HG03060 (cell line): ENCODE data around the gene TEX22.
"Not testable (repeated sequence)": the region's sequence is repeated elsewhere in the genome, so short reads cannot be mapped to it uniquely, and the experiment has no call there.

Experiments used
- ATAC-seq: cut with Tn5 transposase; IDR thresholded peaks from one replicate; pipeline ENCODE4 v1.9.1; 2021; ENCODE audit warnings: low read depth, moderate number of reproducible peaks; ENCODE audit not compliant: unreplicated experiment

TEX22 gene, protein sequence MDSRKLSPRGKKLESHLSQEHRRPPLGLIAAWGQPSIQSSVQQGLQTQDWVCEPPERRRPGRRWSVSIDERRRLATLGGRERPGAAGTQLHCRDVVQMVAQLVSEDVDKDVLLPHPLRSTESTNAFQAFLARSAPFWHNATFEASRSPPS

DNA sequence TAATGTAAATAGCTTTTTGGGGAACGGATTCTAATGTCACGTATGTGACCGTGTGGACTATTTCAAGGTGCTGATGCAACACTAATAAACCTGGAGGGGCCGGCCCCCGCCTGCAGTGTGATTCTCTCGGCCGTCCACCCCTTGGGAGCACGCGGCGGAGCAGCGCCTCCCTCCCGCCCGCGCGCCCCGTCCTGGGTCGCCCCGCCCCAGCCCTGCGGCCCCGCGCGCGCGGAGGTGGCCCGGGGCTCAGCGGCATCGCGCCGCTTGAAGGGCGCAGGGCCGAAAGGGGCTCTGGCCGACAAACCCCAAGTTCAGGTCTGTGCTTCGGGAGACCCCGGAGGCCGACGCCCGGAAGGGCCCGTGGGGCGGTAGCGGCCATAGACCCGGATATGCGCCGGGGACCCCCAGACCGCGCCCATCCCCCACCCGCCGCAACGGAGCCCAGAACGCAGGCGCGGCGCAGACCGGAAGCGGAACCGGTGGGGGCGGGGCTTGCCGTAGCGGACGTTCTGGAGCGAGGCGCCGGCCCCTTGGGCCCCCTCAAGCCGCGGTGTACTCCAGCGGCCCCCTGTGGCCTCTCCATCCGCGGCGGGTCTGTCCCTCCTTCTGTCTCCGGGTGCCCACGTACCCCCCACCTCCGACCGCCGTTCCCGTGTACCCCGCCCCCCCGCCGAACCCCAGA lies at the start of gene TEX22:
Gene TEX22 (plus strand): TSS at position 495 of the 682 bp plus-strand sequence. CDS start 803 bp downstream, outside the sequence.
- ATAC-seq: no peak

DNA sequence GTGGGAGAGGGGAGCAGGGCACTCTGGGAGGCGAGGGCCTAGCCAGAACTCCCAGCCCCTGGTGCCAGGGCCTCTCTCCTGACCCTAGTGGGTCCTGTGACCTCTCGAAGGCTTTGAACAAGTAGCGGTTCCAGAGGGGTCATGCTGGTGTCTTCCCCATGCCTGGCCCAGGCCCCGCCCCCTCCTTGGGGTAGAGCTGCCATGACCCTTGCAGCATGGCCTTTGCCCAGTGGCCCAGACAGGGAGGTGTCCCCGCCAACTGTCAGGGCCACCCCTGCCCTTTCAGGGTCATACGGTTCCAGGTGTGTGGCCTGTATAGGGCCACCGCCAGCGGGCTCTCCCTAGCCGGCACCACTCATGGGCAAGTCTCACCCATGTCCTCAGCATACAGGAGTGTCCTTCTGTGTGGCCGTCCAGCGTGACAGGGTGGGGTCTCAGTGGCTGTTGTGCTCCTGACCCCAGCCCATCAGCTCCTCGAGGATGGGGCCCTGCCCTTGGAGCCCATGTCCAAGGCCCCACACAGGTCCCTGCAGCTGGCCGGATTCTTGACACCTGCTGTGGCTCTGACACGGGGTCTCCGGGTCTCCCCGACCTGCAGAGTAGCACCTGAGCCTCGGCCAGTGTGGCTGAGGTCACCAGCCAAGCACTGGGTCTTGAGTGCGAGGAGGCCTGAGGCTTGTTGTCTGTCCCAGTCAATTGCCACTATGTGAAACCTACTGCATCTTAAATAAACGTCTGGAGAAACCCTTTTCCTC lies 49.2 kb upstream of the TEX22 start:
- ATAC-seq: no peak

- no peak for ATAC-seq
Observed at GRCh38 chr14:105349992-105350391, 48.3 kb upstream of the TEX22 start.

DNA sequence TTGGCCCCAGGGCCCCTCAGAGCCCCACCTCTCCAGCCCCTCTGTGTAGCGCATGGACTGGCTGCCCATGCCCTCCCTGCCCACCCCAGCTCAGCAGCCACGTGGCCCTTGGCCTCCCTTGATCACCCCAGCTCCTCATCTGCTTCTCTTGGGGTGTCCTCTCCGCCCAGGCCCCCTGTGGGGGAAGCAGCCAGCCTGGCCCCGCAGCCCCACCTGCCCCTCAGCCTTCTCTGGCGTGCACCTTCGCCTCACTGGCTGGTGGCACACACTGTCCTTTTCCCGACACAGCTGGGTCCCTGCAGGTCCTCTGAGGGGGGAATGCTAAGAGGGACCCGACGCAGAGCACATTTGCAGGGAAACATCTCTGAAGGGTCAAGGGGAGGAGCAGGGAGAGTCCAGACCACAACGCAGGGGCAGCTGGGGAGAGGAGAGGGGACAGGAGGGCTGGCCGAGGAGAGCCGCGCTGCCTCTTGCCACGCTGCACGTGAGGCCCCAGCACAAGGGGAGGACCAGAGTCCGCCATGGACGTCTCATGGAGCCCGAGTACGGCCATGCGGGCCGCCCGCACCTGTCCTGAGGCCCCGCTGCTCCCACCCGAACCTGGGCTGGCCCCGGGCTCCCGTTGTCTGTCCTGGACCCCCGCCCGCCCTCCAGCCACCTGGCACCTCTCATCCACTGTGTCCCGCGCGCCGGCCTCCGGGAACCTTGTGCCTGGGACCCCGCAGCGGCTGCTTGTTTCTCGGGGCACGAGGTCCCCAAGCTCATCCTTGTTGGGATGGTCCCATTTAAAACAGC lies 47.7 kb upstream of the TEX22 start:
- ATAC-seq: no peak

- no peak for ATAC-seq
Observed at GRCh38 chr14:105351410-105351809, 46.9 kb upstream of the TEX22 start.

DNA sequence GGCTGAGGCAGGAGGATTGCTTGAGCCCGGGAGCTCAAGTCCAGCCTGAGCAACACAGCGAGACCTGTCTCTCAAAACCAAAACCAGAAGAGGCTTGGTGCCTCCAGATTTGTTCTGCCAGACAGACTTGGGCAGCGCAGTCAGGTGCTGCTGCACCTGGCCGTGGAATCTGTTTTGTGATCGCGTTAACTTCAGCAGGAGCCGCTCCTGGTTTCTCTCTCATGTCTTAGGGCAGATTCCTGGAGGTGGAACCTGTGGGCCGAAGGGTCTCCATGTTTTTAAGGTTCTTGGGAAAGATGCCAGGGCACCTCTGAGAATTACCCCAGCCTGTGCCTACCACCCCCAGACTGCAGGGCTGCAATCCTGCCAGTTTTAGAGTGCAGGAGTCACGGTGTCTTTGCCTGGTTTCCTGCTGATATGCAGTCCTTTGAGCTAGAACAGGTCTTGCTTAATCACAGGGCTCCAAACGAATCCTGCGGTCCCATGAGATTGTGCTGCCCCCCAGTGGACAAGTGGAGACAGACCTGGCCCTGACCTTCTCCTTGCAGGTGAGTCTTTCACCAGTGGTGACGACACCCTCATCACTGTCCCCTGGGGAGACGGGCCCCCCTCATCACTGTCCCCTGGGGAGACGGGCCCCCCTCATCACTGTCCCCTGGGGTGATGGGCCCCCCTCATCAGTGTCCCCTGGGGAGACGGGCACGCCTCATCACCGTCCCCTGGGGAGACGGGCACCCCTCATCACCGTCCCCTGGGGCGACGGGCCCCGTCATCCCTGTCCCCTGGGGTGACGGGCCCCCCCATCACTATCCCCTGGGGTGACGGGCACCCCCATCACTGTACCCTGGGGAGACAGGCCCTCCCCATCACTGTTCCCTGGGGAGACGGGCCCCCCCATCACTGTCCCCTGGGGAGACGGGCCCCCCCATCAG lies 46.2 kb upstream of the TEX22 start:
- no peak for ATAC-seq

- no peak for ATAC-seq
Observed at GRCh38 chr14:105353136-105353535, 45.2 kb upstream of the TEX22 start.

- ATAC-seq: no peak
Observed at GRCh38 chr14:105354541-105354940, 43.8 kb upstream of the TEX22 start.

DNA sequence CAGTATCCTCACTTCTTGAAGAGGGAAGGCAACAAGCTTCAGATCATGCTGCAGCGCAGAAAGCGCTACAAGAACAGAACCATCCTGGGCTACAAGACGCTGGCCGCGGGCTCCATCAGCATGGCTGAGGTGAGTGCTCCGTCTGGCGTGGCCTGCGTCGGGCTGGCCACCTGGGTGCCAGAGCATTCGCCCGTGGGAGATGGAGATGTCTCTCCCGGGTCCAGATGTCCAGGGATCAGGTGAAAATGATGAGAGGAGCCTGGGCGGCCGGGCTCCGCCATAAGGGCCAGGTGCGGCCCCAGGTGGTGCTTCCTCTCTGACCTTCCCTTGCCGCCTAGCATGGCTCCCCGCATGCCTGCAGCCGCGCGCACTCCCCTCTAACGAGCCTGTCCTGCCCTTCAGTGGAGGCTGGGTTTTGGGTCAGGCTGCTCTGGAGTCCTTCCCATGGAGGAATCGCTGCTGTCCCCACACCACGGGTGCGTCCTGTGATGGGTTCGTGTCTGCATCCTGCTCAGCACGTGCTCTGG lies 43.2 kb upstream of the TEX22 start:
- ATAC-seq: no peak

- no peak for ATAC-seq
Observed at GRCh38 chr14:105355850-105356604, 42.3 kb upstream of the TEX22 start.

GRCh38 chr14:105356927-105357326 lies 41.4 kb upstream of the TEX22 start:
- no peak for ATAC-seq

GRCh38 chr14:105357626-105358025 lies 40.7 kb upstream of the TEX22 start:
- ATAC-seq: no peak

- no peak for ATAC-seq
Observed at GRCh38 chr14:105358140-105358846, 40.0 kb upstream of the TEX22 start.

DNA sequence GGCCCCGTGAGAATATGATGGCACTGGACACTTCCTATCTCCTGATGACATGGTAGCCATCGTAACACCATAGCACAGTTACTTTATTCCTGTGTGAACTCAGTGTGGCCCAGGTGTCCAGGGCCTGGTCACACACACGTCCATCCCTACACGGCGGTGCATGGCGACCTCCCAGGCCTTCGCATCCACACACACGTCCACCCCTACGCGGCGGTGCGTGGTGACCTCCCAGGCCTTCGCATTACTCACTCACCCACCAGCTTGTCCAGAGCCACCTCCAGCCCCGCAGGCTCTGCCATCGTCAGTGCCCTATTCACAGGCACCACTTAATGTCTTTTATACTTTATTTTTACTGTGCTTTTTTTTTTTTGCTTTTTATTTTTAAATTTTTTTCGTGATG lies 39.4 kb upstream of the TEX22 start:
- no peak for ATAC-seq

DNA sequence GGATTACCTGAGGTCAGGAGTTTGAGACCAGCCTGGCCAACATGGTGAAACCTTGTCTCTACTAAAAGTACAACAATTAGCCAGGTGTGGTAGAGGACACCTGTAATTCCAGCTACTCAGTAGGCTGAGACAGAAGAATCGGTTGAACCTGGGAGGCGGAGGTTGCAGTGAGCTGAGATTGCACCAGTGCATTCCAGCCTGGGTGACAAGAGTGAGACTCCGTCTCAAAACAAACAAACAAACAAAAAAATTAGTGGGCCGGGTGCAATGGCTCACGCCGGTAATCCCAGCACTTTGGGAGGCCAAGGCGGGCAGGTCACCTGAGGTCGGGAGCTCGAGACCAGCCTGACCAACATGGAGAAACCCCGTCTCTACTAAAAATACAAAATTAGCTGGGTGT lies 36.9 kb upstream of the TEX22 start:
- not testable (repeated sequence) for ATAC-seq

DNA sequence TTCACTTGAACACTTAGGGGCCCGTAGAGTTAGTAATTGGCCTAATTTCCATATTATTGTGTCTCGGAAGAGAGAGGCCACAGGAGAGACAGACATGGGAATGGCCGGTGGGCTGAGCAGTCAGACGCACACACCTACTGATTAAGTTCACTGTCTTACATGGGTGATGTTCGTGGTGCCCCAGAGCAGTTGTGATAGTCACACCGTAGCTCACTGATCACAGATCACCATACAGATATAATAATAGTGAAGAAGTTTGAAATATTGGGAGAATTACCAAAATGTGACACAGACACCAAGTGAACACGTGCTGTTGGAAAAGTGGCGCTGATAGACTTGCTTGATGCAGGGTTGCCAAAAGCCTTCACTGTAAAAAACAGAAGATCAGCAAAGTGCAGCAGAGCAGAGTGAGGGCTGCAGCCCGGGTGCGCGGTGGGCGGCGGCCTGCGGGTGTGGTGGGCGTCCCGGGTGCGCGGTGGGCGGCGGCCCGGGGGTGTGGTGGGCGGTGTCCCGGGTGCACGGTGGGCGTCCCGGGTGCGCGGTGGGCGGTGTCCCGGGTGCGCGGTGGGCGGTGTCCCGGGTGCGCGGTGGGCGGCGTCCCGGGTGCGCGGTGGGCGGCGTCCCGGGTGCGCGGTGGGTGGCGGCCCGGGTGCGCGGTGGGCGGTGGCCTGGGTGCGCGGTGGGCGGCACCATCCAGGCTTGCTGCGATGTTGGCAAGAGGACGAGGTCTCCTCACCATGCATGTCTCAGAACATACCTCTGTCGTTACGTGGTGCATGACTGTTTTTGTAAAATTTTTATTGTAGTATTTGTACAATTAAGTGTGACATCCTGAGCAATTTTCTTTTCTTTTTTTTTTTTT lies 34.3 kb upstream of the TEX22 start:
- ATAC-seq: no peak

GRCh38 chr14:105365101-105365500 lies 33.2 kb upstream of the TEX22 start:
- ATAC-seq: no peak
